Panc1 (cell line): ENCODE data around the gene BICD2. TPM values are rescaled to one million over a fixed set of nuclear protein-coding genes. Genes with fewer than 3 reads are reported as not detected.

Experiments used
- ATAC-seq: fragments of 200-7000 bp; cut with Tn5 transposase; 2 replicates; pipeline ENCODE4 v1.9.1; 2020; ENCODE audit warnings: mild to moderate bottlenecking, moderate library complexity
- BruUV-seq: library from RNA; stranded (reverse); fragments of 400-500 nt; replicated peaks from 2 replicates; lab custom pipeline; 2021; lab: Mats Ljungman, UMichigan
- CTCF ChIA-PET: fragments of 300-600 bp; sonication (Branson Sonifier 250); formaldehyde crosslinking; loops from one replicate; lab custom pipeline; 2022; ENCODE audit warnings: antibody characterized with exemption; lab: Charles Lee
- POLR2A ChIA-PET: fragments of 300-600 bp; sonication (Branson Sonifier 250); formaldehyde crosslinking; loops from one replicate; lab custom pipeline; 2022; ENCODE audit warnings: antibody characterized with exemption; lab: Charles Lee
- DNase-seq: peaks from one replicate; pipeline ENCODE4 v3.0.0-alpha.2; 2010; ENCODE audit warnings: low read depth, low spot score
- H3K27ac ChIP-seq: 2 replicates; pipeline ENCODE4 v1.5.1; 2011; ENCODE audit warnings: mild to moderate bottlenecking, low read length, inconsistent platforms
- H3K27me3 ChIP-seq: fragments of 200-500 bp; sonication (Bioruptor generic); 2 replicates; pipeline ENCODE4 v1.6.0; 2014; ENCODE audit warnings: low read length, inconsistent platforms; ENCODE audit not compliant: control insufficient read depth, insufficient read depth
- H3K36me3 ChIP-seq: fragments of 200-500 bp; sonication (Bioruptor generic); 2 replicates; pipeline ENCODE4 v1.5.1; 2014; ENCODE audit warnings: inconsistent platforms, mild to moderate bottlenecking, low read length, moderate library complexity; ENCODE audit not compliant: control insufficient read depth, insufficient read depth
- H3K4me1 ChIP-seq: 2 replicates; pipeline ENCODE4 v1.5.1; 2011; ENCODE audit warnings: inconsistent platforms, mild to moderate bottlenecking, low read length, moderate library complexity; ENCODE audit not compliant: control insufficient read depth, insufficient read depth
- H3K4me3 ChIP-seq, 2 experiments: 2 replicates each; pipeline ENCODE4 v1.5.1; 2011 to 2012; ENCODE audit warnings: low read depth in 2 of 2, low read length in 2 of 2, mild to moderate bottlenecking in 2 of 2, inconsistent platforms in 1 of 2, moderate library complexity in 1 of 2
- H3K9me3 ChIP-seq: fragments of 200-500 bp; sonication (Bioruptor generic); 2 replicates; pipeline ENCODE4 v1.5.1; 2014; ENCODE audit warnings: low read depth, mild to moderate bottlenecking, inconsistent platforms, low read length, moderate library complexity; ENCODE audit not compliant: control insufficient read depth, insufficient read depth
- CTCF ChIP-seq: fragments of 450-650 bp; IDR thresholded peaks from 2 replicates; pipeline ENCODE4 v1.5.1; 2017; ENCODE audit warnings: mild to moderate bottlenecking
- POLR2AphosphoS5 ChIP-seq: IDR thresholded peaks from 2 replicates; pipeline ENCODE4 v1.6.1; 2012; ENCODE audit warnings: mild to moderate bottlenecking, low read depth, low read length, moderate library complexity
- REST ChIP-seq, 2 experiments: IDR thresholded peaks; 2 replicates each; pipeline ENCODE4 v1.6.1; 2011 to 2012; ENCODE audit warnings: low read depth in 2 of 2, control low read depth in 1 of 2, low read length in 1 of 2, mild to moderate bottlenecking in 1 of 2, moderate library complexity in 1 of 2; ENCODE audit not compliant: insufficient read depth in 1 of 2
- SIN3A ChIP-seq: IDR thresholded peaks from 2 replicates; pipeline ENCODE4 v1.6.1; 2012; ENCODE audit warnings: low read depth, mild to moderate bottlenecking, low read length, moderate library complexity, borderline replicate concordance; ENCODE audit not compliant: insufficient read depth
- TCF7L2 ChIP-seq: IDR thresholded peaks from 2 replicates; pipeline ENCODE4 v1.6.1; 2011; ENCODE audit warnings: mild to moderate bottlenecking, low read depth, low read length, inconsistent platforms
- in situ Hi-C: cut with HindIII; loops from 2 replicates; pipeline ENCODE4 v1.10.0; 2016; ENCODE audit warnings: low sequenced_read_pairs, low pct_unique_long_range_greater_than_20kb
- intact Hi-C: fragments of 100-400 bp; cut with micrococcal nuclease; formaldehyde crosslinking; loops from one replicate; pipeline ENCODE4 v1.10.0; 2022; ENCODE audit not compliant: unreplicated experiment
- total RNA-seq: library from RNA; stranded (reverse); gene quantifications from one replicate; pipeline ENCODE4 v1.2.1, GENCODE V29; 2021; ENCODE audit not compliant: unreplicated experiment

Gene BICD2
- total RNA-seq, 1 experiment from 2014 or later = 17.3 TPM

GRCh38 chr9:92740446-92740961, 24.1 kb downstream of the BICD2 start:
- DNase-seq = no peak
- no TSS peak for BruUV-seq
- H3K27me3 ChIP-seq = no peaks in the 10 kb centered on the region
- ChIA-PET CTCF (interaction anchor here (0.6 kb wide), 1 partner anchor 332 kb away, joined by 4 read pairs; no protein-coding TSS in a partner anchor), POLR2A (interaction anchor here (1.0 kb wide), 1 partner anchor 9 kb away, joined by 6 read pairs; no protein-coding TSS in a partner anchor)
- no peaks in the 10 kb centered on the region for H3K4me1 ChIP-seq
- no peak for ATAC-seq
- intact Hi-C loops = no loop called here
- H3K9me3 ChIP-seq = no peaks in the 10 kb centered on the region
- no peak overlapping the region for H3K4me3 ChIP-seq
- TF ChIP-seq SIN3A = no peak
- TF ChIP-seq CTCF = no peak
- no peak for TF ChIP-seq TCF7L2
- TF ChIP-seq POLR2AphosphoS5 = no peak
- TF ChIP-seq REST (IDR thresholded peaks at IDR 0.05; ENCODE audit: insufficient read depth in 1 of 2, low read depth in 2 of 2, low read length in 1 of 2) = no peak
- in situ Hi-C loops = no loop called here
- H3K27ac ChIP-seq = no peak overlapping the region
- H3K36me3 ChIP-seq = no peaks in the 10 kb centered on the region

DNA sequence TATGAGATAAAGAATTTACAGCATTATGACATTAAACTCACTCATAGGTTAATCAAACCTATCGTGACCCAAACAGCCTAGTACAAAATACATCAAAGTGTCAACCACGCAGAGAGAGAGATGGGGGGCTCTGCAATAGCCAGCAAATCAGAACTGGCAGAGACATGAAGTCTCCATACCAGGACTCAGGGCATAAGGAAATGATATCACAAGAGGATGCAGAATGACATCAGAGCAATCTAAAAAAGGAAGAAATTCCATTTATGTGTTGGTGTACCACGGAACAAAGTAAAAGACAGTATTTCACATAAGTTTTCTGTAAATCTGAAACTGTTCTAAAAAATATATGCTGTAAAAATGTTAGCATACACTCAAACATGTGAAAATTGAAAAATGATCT, 24.6 kb downstream of the BICD2 start:
- H3K4me1 ChIP-seq = no peaks in the 10 kb centered on the region
- DNase-seq (no peak), ATAC-seq (no peak)
- no peaks in the 10 kb centered on the region for H3K27me3 ChIP-seq
- ChIA-PET CTCF (no interaction called here), POLR2A (no interaction called here)
- H3K36me3 ChIP-seq = no peaks in the 10 kb centered on the region
- in situ Hi-C loops (no loop called here), intact Hi-C loops (no loop called here)
- no peak overlapping the region for H3K4me3 ChIP-seq
- H3K27ac ChIP-seq = no peak overlapping the region
- BruUV-seq = no TSS peak
- H3K9me3 ChIP-seq = no peaks in the 10 kb centered on the region
- no peak for TF ChIP-seq CTCF
